Inflammatory macrophage treated with lipopolysaccharide for 4 hours (primary cell): Measurements from ENCODE around the gene RPL10L.
A peak's percentile ranks its signal among the peaks of the same experiment; 100 is the strongest.

Experiments
- DNase-seq: peaks from one replicate; pipeline ENCODE4 v3.0.0-alpha.2; 2020

The RPL10L gene

GRCh38 chr14:46651526-46652144 is at the start of gene RPL10L:
TSS of gene RPL10L (minus strand) at chr14:46651781. CDS start at chr14:46651736, 45 bp downstream.
- DNase-seq: no peak

DNA sequence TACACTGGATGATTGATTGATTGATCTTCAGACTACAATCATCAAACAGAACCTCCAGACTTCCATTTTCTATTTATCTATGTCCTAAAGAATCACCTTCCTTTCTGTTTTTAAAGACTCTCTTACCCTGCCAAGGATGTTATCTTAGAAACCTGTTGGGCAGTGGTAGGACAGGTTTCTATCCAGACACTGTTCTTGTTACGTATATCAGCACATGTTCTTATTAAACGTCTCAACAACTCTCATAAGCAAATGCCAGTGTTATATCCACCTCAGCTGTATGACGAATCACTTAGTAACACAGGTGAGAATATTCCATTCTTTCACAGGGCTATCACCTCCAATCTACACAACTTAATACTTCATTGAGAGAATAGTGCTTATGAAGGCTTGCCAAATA is 40.2 kb upstream of the RPL10L start:
- no peak for DNase-seq

DNA sequence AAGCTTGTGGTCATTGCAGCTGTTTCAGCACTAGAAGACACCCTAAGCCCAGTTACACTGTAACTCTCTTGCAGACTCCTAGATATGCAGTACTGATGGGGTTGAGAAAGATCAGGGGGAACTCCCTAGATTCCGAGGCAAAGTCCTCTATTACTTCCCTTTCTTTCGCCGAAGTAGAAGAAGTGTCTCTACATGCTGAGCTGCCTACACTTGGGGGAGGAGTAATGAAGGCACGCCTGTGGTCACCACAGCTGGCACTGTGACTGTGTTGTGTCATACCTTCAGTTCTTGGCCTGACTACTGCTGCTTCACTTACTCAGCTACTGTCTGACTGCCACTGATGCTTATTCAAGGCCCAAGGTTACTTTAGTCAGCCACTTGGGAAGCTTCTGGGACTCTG is 35.1 kb upstream of the RPL10L start:
- DNase-seq: peak; percentile 63

DNA sequence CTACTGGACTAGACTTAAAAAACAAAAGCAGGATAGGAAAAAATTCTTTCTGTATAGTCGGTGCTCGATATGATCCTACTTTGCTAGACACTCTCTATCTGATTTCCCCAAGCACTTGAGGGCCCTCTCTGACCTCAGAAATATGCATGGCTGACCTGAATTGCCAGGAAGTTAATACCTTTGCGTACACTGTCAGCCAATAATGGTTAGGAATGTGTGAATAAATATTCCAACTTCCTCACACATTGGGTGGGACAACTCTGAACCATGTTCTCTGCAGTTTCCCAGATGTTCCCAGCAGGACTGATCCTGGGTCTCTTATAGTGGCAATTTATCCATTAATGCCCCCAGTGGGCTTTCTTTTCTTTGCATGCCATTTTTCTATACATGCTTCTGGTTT is 20.5 kb upstream of the RPL10L start:
- DNase-seq: no peak

GRCh38 chr14:46663382-46663781 is 11.8 kb upstream of the RPL10L start:
- no peak for DNase-seq

- no peak for DNase-seq
Observed at GRCh38 chr14:46661728-46662127, 10.1 kb upstream of the RPL10L start.

GRCh38 chr14:46653031-46653755 is 1.6 kb upstream of the RPL10L start:
- peak; percentile 56 for DNase-seq

DNA sequence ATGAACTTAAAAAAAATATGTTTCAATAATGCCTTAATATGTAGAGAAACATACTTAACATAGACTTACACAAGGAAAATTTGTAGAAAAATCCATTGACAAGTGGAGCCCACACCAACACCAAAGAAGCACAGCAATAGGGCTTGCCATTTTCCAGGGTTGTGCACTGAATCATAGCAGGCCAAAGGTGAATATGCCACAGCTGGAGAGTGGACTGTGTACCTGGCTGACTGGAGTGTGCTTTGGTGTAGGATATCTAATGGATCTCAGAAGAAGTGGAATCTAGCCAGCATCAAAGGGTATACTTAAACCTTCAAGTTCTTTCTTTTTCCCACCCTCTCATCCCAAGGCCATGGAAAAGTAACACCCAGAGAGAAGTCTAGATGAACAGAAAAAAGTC is 4.8 kb downstream of the RPL10L start:
- DNase-seq: no peak

DNA sequence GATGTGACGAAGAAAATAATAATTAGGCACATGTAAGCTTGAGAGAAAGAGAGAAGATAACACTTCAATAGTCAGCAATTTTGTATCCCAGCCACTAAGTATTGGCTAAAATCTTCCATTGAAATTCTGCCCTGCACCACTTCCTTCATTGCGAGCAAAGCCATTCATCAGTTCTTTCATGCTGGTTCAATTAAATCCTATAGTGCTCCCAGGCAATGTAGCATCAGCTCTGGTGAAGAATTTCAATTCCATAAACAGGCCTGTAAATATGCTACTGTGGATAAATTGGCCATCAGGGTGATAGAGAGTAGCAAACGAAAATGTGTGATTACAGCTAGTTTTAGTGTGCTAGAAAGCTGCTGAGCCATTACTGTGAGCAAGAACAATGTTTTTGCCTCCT is 24.7 kb downstream of the RPL10L start:
- DNase-seq: no peak
